DND-41 (cell line): Measurements from ENCODE around the gene EIF2S1.

Experiments
- EZH2 ChIP-seq: IDR thresholded peaks from 3 replicates; pipeline ENCODE4 v1.6.1; 2012; ENCODE audit warnings: borderline replicate concordance, low read depth, mild to moderate bottlenecking, moderate library complexity, low read length, inconsistent platforms; ENCODE audit not compliant: severe bottlenecking
- TF ChIP-seq, protein P1 (sequence below): IDR thresholded peaks from 2 replicates; pipeline ENCODE4 v1.5.1; 2012; ENCODE audit warnings: borderline replicate concordance, low read length, moderate library complexity, mild to moderate bottlenecking; ENCODE audit not compliant: poor library complexity, severe bottlenecking; ENCODE audit errors: extremely low read depth

DNA sequence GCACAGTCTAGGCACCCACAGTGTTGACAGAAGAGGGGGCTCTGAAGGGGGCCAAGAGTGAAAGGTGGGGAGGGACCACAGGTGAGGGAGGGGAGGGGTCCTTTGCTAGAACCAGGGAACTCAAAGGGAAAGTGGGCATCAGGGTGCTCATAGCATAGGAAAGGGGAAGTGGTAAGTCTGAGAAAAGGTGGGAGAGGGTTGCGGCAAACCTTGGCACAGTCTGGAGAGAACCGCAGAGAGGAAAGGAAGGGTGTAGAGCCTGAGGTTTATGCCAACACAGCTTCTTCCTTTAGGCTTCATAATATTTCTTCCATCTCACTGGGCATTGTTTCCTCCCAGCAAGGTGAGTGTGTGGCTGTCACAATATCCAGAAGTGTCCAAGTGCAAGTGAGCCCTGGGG, 63.3 kb downstream of the EIF2S1 start:
- TF ChIP-seq, protein P1, sequence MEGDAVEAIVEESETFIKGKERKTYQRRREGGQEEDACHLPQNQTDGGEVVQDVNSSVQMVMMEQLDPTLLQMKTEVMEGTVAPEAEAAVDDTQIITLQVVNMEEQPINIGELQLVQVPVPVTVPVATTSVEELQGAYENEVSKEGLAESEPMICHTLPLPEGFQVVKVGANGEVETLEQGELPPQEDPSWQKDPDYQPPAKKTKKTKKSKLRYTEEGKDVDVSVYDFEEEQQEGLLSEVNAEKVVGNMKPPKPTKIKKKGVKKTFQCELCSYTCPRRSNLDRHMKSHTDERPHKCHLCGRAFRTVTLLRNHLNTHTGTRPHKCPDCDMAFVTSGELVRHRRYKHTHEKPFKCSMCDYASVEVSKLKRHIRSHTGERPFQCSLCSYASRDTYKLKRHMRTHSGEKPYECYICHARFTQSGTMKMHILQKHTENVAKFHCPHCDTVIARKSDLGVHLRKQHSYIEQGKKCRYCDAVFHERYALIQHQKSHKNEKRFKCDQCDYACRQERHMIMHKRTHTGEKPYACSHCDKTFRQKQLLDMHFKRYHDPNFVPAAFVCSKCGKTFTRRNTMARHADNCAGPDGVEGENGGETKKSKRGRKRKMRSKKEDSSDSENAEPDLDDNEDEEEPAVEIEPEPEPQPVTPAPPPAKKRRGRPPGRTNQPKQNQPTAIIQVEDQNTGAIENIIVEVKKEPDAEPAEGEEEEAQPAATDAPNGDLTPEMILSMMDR = no peak
- TF ChIP-seq EZH2 = no peak
